ENCODE results near the gene SLC16A1.
"Not testable (repeated sequence)": the region's sequence is repeated elsewhere in the genome, so short reads cannot be mapped to it uniquely, and the experiment has no call there.

The SLC16A1 gene

DNA sequence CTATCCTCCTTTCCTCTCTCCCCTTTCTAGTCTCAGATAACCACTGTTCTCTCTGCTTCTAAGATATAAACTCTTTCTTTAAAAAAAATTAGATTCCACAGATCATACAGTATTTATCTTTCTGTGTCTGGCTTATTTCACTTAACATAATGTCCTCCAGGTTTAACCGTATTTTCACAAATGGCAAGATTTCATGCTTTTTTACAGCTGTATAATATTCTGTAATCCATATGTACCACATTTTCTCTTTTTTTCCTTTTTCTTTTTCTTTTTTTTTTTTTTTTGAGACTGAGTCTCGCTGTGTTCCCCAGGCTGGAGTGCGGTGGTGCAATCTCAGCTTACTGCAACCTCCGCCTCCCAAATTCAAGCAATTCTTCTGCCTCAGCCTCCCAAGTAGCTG is 5.1 kb upstream of the SLC16A1 start:
- no peak for DNase-seq

- DNase-seq: no peak
Measured at GRCh38 chr1:112960384-112960783, 4.4 kb upstream of the SLC16A1 start.

DNA sequence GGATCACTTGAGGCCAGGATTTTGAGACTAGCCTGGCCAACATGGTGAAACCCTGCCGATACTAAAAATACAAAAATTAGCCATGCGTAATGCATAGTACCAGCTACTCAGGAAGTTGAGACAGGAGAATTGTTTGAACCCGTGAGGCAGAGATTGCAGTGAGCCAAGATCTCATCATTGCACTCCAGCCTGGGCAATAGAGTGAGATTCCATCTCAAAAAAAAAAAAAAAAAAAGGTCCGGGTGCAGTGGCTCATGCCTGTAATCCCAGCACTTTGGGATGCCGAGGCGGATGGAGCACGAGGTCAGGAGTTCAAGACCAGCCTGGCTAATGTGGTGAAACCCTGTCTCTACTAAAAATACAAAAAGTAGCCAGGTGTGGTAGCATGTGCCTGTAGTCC is 2.2 kb upstream of the SLC16A1 start:
- DNase-seq: not testable (repeated sequence)

DNA sequence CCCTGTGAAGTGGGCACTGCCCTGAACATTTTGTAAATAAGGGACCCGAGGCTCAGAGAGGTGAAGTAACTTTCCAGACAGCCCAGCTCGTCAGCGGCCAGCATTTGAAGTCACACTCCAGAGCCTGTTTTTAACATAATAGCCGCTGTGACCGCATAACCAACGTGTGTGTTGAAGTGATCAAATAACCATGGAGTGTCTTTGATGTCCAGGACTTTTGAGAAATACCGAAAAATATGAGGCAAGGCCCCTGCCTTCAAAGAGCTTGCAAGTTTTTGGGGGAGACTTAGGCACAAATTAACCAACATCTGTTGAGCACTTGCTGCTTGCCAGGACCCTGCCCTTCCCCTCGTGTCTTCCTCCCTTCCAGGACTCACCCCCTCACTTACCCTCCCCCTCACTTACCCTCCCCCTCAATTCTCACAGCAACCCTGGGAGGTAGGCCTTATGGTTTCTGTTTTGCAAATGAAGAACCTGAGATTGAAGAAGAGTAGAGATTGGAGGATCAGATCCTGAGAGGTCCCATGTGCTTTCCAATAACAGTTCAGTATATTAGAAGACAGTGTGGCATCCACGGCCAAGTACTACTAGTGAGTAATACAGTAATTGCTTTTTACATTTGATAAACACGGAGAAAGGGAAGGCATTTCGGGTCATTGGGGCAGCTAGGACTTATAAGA is 1.3 kb upstream of the SLC16A1 start:
- DNase-seq: peak; percentile 32

GRCh38 chr1:112956544-112957132 is 642 bp upstream of the SLC16A1 start:
- no peak for DNase-seq

DNA sequence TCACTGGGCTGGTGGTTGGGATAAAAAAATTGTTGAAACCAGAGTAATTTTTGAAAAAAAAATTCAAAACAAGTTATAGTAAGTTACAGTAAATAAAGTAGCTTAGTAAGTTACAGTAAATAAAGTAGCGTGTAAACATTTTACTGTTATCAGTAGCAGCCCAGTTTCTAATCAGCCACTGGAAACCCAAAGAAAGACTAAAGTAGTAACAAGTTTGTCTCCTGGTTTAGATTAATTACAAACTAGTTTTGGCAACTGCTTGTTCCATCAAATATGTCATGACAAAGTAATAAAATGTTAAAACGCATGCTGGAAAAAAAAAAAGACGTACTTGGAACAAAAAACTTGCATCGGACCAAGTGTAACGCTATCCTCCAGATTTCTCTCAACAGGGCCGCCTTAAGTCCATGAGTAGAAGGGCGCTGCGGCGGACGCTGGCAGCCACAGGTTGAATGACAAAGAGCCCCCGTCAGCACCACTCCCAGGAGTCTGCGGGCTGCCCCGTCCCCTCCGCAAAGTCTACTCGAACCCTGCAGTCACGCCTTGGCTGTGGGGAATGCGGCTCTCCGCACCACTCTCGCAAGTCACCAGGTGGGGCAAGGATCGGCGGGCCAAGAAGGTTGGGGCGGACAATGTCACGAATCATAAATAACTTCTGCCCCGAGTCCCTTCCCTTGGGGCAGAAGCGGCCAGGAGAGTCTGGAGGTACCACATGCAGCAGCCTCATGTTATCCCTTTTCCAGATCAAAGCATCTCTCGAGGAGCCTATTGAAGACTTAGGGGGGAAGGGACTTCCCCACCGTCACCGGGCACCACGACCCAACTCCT is 837 bp downstream of the SLC16A1 start:
- DNase-seq: peak; percentile 60

DNA sequence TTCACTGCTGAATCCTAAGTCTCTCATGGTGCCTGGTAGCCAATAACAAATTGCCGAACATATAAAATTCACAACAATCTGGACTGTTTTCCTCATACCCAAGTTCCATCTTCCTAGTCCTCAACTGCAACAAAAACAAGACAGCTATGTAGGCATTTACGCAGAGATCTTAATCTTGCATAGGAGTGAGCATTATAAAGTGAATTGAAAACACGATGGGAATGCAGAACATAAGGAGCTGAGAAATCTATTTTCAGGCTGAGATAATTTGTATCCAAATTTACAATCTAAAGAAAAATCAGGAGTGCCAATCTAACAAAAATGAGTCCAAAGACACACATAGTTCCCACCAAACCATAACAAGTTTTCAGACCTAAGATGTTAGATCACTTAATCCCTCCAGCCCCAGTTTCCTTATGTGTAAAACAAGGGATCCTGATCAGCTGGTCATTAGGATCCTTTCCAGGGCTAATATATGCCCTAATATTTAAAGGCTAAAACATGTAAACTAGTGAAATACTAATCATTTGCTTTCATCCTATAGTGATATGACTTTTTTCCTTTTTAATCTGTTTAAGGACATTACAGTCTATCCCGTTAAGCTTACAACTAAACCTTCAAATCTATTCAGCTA is 1.9 kb downstream of the SLC16A1 start:
- no peak for DNase-seq

- no peak for DNase-seq
Measured at GRCh38 chr1:112950426-112950825, 5.6 kb downstream of the SLC16A1 start.

DNA sequence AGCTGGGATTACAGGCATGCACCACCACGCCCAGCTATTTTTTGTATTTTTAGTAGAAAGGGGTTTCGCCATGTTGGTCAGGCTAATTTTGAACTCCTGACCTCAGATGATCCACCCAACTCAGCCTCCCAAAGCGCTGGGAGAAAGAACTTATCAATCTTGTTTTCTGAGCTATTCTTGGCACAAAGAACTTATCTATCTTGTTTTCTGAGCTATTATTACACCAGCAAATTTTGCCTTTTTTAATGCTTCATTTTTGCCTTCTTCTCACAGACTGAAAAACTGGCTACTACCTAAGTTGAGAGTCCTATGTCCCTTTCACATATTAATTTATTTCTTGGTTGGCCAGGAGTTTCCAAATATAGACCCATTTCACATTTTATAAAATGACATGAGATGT is 9.3 kb downstream of the SLC16A1 start:
- no peak for DNase-seq

- no peak for DNase-seq
Measured at GRCh38 chr1:112939810-112940209, 16.2 kb downstream of the SLC16A1 start.

DNA sequence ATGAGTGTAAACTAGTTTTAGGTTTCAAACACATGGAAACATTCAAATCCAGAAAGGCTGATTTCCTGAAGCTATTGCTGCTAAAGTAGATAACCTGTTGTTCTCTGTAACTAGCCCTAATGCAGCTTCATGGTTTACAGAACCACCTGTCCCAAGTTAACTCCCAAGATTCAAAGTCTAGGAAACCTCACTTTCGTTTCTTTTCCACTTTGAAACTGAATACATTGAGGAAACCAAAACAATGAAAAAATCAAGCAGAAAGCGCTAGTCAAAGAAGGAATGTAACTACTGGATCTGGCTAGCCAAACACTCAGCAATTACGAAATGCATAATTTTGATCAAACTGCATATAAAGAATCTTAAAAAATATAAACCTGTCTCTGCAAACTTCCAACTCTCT is 17.8 kb downstream of the SLC16A1 start:
- no peak for DNase-seq

GRCh38 chr1:112937495-112937894 is 18.5 kb downstream of the SLC16A1 start:
- DNase-seq: no peak

DNA sequence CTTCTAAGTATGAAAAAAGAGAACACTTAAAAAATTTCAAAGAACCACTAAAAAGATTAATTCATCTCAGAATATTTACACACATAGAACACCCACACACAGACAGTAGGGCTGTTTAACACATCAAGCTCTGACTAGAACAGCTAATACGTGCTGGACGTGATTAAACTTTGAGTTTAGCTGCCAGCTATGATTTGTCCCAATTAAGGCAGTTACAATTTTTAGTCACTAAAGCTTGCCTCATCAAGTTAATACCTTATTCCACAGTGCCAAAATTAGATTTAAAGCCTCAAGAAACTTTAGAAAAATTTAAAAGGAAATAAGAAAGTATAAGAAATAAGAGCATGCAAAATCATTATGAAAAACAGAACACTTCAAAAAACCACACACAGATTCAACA is 18.9 kb downstream of the SLC16A1 start:
- no peak for DNase-seq

- DNase-seq: no peak
Measured at GRCh38 chr1:112935461-112936111, 20.4 kb downstream of the SLC16A1 start.

DNA sequence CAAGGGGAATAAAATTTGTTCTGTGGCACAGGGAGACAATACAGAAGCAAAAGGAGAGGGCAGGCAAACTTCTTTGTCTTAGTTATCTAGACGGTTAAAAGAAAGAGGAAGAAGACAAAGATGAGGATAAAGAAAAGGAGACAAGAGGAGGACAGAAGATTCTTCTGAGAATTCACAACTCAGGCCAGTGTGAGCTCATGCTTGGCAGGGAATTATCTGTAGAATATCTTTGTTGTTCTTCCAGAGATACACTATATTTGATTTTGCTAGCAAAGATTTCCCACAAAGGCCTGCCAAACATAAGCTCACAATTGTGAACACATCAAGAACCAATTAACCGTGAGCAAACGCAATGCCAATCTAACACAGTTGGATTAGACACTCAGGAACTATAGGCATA is 21.4 kb downstream of the SLC16A1 start:
- no peak for DNase-seq

DNA sequence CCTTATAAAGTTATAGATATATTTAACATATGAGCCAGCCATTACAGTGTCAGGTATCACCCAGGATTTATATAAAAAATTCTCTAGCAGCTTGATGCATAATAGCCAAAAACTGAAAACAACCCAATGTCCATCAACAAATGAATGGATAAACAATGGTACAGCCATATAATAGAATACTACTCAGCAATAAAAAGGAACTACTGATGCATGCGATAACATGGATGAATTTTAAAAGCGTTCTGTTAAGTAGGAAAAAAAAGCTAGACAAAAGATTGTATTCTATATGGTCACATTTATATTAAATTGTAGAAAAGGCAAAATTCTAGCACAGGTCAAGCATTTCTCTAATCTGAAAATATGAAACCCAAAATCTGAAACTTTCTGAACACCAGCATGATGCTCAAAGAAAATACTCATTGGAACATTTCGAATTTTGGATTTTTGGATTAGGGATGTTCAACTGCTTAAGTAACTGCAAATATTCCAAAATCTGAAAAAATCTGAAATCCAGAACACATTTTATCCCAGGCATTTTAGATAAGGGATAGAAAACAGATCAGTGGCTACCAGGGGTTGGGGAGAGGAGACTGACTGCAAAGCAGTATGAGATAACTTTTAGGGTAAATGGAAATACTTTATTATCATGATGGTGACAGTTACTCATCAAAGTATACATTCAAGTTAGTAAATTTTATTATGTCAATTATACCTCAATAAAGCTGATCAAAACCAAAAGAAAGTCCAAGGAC is 22.0 kb downstream of the SLC16A1 start:
- DNase-seq: no peak

DNA sequence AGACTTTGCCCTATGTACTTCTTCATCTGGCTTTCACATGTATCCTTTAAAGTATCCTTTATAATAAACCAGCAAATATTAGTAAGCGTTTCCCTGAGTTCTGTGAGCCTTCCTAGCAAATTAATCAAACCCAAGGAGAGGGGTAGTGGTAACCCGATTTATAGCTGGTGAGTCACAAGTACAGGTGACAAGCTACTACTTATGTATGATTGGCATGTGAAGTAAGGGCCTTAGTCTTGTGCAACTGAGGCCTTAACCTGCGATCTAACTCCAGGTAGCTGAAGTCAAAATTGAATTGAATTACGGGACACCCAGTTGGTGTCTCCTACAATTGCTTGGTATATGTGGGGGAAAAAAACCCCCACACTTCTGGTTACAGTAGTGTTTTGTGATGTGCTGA is 26.0 kb downstream of the SLC16A1 start:
- DNase-seq: no peak

GRCh38 chr1:112927462-112927990 is 28.5 kb downstream of the SLC16A1 start:
- DNase-seq: no peak

GRCh38 chr1:112926858-112927257 is 29.1 kb downstream of the SLC16A1 start:
- DNase-seq: no peak

GRCh38 chr1:112925015-112925414 is 31.0 kb downstream of the SLC16A1 start:
- no peak for DNase-seq

DNA sequence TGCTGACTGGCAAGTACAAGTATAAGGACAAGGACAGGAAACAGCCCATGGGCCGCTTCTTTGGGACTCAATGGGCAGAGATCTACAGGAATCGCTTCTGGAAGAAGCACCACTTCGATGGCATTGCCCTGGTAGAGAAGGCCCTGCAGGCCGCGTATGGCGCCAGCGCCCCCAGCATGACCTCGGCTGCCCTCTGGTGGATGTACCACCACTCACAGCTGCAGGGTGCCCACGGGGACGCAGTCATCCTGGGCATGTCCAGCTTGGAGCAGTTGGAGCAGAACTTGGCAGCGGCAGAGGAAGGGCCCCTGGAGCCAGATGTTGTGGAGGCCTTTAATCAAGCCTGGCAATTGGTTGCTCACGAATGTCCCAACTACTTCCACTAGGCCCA is 32.0 kb downstream of the SLC16A1 start:
- no peak for DNase-seq
